Mucosa of stomach (tissue), 1 donor: Measurements from ENCODE around the gene DHX57.
A peak's percentile ranks its signal among the peaks of the same experiment; 100 is the strongest.

Experiments used
- H3K27me3 ChIP-seq: one replicate; pipeline ENCODE4 v1.7.0; 2013; ENCODE audit warnings: mild to moderate bottlenecking, low read length; ENCODE audit not compliant: control insufficient read depth, insufficient read depth
- H3K36me3 ChIP-seq: one replicate; pipeline ENCODE4 v1.7.0; 2013; ENCODE audit warnings: low read length; ENCODE audit not compliant: control insufficient read depth, insufficient read depth
- H3K4me1 ChIP-seq: one replicate; pipeline ENCODE4 v1.7.0; 2013; ENCODE audit warnings: mild to moderate bottlenecking, low read length; ENCODE audit not compliant: control insufficient read depth, insufficient read depth
- H3K4me3 ChIP-seq: one replicate; pipeline ENCODE4 v1.7.0; 2013; ENCODE audit warnings: low read length
- H3K9ac ChIP-seq: one replicate; pipeline ENCODE4 v1.7.0; 2013; ENCODE audit warnings: mild to moderate bottlenecking, low read length, moderate library complexity
- H3K9me3 ChIP-seq: one replicate; pipeline ENCODE4 v1.7.0; 2013; ENCODE audit warnings: mild to moderate bottlenecking, low read length, moderate library complexity; ENCODE audit not compliant: control insufficient read depth
- donor health status: Pancreatic carcinoma.

The DHX57 gene

GRCh38 chr2:38889575-38889974 lies 13.8 kb upstream of the DHX57 start, which contains the start of gene ARHGEF33:
Gene ARHGEF33, plus strand, starts transcription at chr2:38889875. Its CDS starts 29,573 bp downstream, at chr2:38919448.
- H3K9me3 ChIP-seq, result no peaks in the 10 kb centered on the region
- H3K36me3 ChIP-seq, result no peaks in the 10 kb centered on the region
- no peaks in the 10 kb centered on the region for H3K27me3 ChIP-seq
- no peak within 1 kb of the TSS for H3K4me3 ChIP-seq
- H3K4me1 ChIP-seq, result no peaks in the 10 kb centered on the region
- no peak within 1 kb of the TSS for H3K9ac ChIP-seq

DNA sequence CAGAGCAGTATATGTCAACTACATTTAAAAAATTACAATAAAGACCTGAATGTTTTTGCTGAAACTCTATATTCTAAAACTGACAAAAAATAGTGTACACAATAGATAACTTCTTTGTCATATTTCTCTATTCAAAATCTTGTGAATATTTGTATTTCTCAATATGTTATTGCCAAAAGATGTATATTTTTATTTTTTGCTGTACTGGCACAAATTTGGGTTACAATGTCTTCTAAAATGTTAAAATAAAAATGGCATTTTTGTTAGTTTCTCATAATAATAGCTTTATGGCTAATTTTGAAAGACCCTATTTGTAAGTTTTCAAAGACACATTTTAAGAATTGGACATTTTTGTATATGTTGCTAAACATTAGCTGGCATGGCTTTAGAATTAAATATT lies 13.3 kb upstream of the DHX57 start:
- H3K27me3 ChIP-seq, result no peaks in the 10 kb centered on the region
- H3K9me3 ChIP-seq, result no peaks in the 10 kb centered on the region
- H3K9ac ChIP-seq, result no peak overlapping the region
- no peaks in the 10 kb centered on the region for H3K4me1 ChIP-seq
- no peaks in the 10 kb centered on the region for H3K36me3 ChIP-seq
- no peak overlapping the region for H3K4me3 ChIP-seq

GRCh38 chr2:38887902-38888554 lies 12.3 kb upstream of the DHX57 start:
- no peaks in the 10 kb centered on the region for H3K4me1 ChIP-seq
- H3K36me3 ChIP-seq, result no peaks in the 10 kb centered on the region
- H3K9me3 ChIP-seq, result no peaks in the 10 kb centered on the region
- no peaks in the 10 kb centered on the region for H3K27me3 ChIP-seq
- H3K9ac ChIP-seq, result no peak overlapping the region
- no peak overlapping the region for H3K4me3 ChIP-seq

DNA sequence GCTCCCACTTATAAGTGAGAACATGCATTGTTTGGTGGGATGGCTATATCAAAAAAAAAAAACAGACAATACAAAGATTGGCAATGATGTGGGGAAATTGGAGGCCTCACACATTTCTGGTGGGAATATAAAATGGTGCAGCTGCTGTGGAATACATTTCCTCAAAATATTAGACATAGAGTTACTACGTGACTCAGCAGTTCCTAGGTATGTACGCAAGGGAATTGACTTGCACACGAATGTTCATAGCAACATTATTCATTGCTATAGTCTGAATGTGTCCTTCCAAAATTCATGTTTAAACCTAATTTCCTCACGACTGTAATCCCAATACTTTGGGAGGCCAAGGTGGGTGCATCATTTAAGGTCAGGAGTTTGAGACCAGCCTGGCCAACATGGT lies 11.6 kb upstream of the DHX57 start:
- H3K36me3 ChIP-seq, result no peaks in the 10 kb centered on the region
- no peak overlapping the region for H3K9ac ChIP-seq
- no peaks in the 10 kb centered on the region for H3K4me1 ChIP-seq
- H3K27me3 ChIP-seq, result no peaks in the 10 kb centered on the region
- no peak overlapping the region for H3K4me3 ChIP-seq
- H3K9me3 ChIP-seq, result no peaks in the 10 kb centered on the region

DNA sequence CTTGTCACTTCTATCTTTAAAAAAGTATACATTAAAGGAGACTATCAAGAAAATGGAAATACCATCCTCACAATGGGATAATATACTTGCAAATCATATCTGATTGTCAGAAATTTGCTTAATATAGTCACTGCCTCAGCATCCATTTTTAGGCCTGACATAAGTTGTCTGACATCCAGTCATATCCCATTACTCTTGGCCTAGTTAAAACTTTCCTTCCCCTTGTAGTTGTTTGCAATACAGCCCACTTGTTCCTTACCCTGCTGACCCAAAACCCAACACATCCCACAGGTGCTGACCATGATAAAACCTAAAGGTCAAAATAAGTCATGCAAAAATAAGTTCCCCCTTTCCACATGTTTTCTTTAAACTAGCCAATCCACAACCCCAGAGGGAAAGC lies 10.3 kb upstream of the DHX57 start:
- Histone ChIP-seq H3K27me3 (no peaks in the 10 kb centered on the region), H3K4me1 (no peaks in the 10 kb centered on the region), H3K36me3 (no peaks in the 10 kb centered on the region), H3K9me3 (no peaks in the 10 kb centered on the region), H3K9ac (no peak overlapping the region), H3K4me3 (no peak overlapping the region)

DNA sequence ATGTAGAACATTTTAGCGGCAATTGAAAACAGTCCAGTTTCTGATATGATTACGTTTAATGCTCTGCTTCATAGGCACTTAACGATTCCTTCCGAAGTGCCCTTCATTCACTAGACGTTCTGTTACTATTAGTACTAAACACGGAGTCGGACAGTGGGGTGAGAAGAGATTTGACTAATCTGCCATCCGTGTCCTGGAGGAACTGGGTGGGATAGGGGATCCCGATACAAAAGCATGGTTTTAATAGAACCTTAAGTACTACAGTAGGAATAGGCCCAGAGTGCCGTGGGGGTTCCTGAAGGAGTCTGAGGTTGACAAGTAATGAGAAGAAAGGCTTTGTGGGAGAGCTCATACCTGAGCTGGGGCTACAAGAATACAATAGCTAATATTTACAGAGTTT lies 673 bp upstream of the DHX57 start:
- Histone ChIP-seq H3K9ac (peak overlapping the region; percentile 76), H3K36me3 (no peaks in the 10 kb centered on the region), H3K27me3 (no peaks in the 10 kb centered on the region), H3K4me1 (peaks cover 9% of the 10 kb centered on the region), H3K4me3 (peak overlapping the region; percentile 87), H3K9me3 (no peaks in the 10 kb centered on the region)

DNA sequence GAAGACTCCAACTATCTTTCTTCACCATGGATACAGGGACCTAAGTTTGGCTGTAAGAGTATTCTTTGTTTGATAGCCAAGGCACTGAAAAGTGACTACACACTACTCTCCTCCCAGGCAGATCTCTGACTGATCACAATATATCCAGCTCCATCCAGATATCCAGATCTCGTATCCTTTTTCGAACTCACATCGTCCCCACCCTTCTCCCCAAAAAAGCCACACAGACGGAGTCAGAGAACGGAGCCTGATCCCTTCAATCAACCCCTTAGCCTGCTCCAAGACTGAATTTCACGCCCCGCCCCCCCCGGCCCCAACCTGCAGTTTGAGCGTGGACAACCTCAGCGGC lies 533 bp downstream of the DHX57 start:
- H3K27me3 ChIP-seq, result no peaks in the 10 kb centered on the region
- no peaks in the 10 kb centered on the region for H3K36me3 ChIP-seq
- peak overlapping the region; percentile 87 for H3K4me3 ChIP-seq
- no peaks in the 10 kb centered on the region for H3K9me3 ChIP-seq
- H3K9ac ChIP-seq, result peak overlapping the region; percentile 76
- H3K4me1 ChIP-seq, result peaks cover 9% of the 10 kb centered on the region

DNA sequence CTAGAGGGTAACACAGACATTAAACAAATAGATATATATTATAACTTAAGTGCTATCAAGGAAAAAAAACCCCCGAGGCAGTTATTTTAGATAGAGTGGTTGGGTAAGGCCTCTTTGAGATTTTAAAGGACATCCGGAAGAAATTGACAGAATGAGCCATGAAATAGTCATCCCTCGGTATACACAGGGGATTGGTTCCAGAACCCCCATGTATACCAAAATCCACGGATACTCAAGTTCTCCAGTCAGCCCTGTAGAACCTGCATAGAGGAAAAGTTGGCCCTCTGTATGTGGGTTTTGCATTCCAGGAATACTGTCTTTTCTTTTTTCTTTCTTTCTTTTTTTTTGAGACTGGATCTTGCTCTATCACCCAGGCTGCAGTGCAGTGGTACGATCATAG lies 2.0 kb downstream of the DHX57 start:
- Histone ChIP-seq H3K4me1 (peaks cover 9% of the 10 kb centered on the region), H3K9ac (no peak overlapping the region), H3K36me3 (no peaks in the 10 kb centered on the region), H3K27me3 (no peaks in the 10 kb centered on the region), H3K4me3 (no peak overlapping the region), H3K9me3 (no peaks in the 10 kb centered on the region)

- Histone ChIP-seq H3K9ac (no peak overlapping the region), H3K36me3 (no peaks in the 10 kb centered on the region), H3K27me3 (no peaks in the 10 kb centered on the region), H3K9me3 (no peaks in the 10 kb centered on the region), H3K4me1 (peaks cover 4% of the 10 kb centered on the region), H3K4me3 (no peak overlapping the region)
Observed at GRCh38 chr2:38871432-38871831, 4.3 kb downstream of the DHX57 start.

- Histone ChIP-seq H3K27me3 (no peaks in the 10 kb centered on the region), H3K4me1 (peaks cover 7% of the 10 kb centered on the region), H3K4me3 (no peak overlapping the region), H3K9me3 (no peaks in the 10 kb centered on the region), H3K9ac (no peak overlapping the region), H3K36me3 (no peaks in the 10 kb centered on the region)
Observed at GRCh38 chr2:38866773-38867443, 8.8 kb downstream of the DHX57 start.

GRCh38 chr2:38863061-38863695 lies 12.6 kb downstream of the DHX57 start:
- Histone ChIP-seq H3K36me3 (no peaks in the 10 kb centered on the region), H3K9me3 (no peaks in the 10 kb centered on the region), H3K9ac (no peak overlapping the region), H3K27me3 (no peaks in the 10 kb centered on the region), H3K4me1 (peaks cover 7% of the 10 kb centered on the region), H3K4me3 (no peak overlapping the region)

GRCh38 chr2:38862476-38862875 lies 13.3 kb downstream of the DHX57 start:
- H3K27me3 ChIP-seq, result no peaks in the 10 kb centered on the region
- no peaks in the 10 kb centered on the region for H3K9me3 ChIP-seq
- H3K4me1 ChIP-seq, result peaks cover 7% of the 10 kb centered on the region
- H3K9ac ChIP-seq, result no peak overlapping the region
- H3K4me3 ChIP-seq, result no peak overlapping the region
- no peaks in the 10 kb centered on the region for H3K36me3 ChIP-seq
